PC-3 (cell line): ENCODE results near the gene ADGRF5. TPM values are rescaled to one million over a fixed set of nuclear protein-coding genes. Genes with fewer than 3 reads are reported as not detected.

Experiments
- ATAC-seq: fragments of 200-7000 bp; cut with Tn5 transposase; 2 replicates; pipeline ENCODE4 v1.9.1; 2020; ENCODE audit warnings: mild to moderate bottlenecking, moderate library complexity
- BruUV-seq: library from RNA; stranded (reverse); fragments of 400-500 nt; replicated peaks from 2 replicates; lab custom pipeline; 2021; lab: Mats Ljungman, UMichigan
- CTCF ChIA-PET: fragments of 300-600 bp; sonication (Branson Sonifier 250); formaldehyde crosslinking; loops from one replicate; lab custom pipeline; 2022; ENCODE audit warnings: antibody characterized with exemption; lab: Charles Lee
- POLR2A ChIA-PET: fragments of 300-600 bp; sonication (Branson Sonifier 250); formaldehyde crosslinking; loops from one replicate; lab custom pipeline; 2022; ENCODE audit warnings: antibody characterized with exemption; ENCODE audit not compliant: unreplicated experiment; lab: Charles Lee
- DNase-seq: peaks from one replicate; pipeline ENCODE4 v3.0.0-alpha.2; 2015
- H2AFZ ChIP-seq: fragments of 300-600 bp; sonication (generic); 2 replicates; pipeline ENCODE4 v1.6.0; 2016; ENCODE audit warnings: antibody characterized with exemption, low read length
- H3F3A ChIP-seq: fragments of 300-600 bp; sonication (generic); one replicate; pipeline ENCODE4 v1.6.0; 2017; ENCODE audit warnings: antibody characterized with exemption, low read length, control low read depth, mild to moderate bottlenecking; ENCODE audit not compliant: unreplicated experiment
- H3K27ac ChIP-seq: fragments of 300-600 bp; sonication (generic); 2 replicates; pipeline ENCODE4 v1.5.1; 2016; ENCODE audit warnings: mild to moderate bottlenecking, low read length
- H3K27me3 ChIP-seq: fragments of 300-600 bp; sonication (generic); 2 replicates; pipeline ENCODE4 v1.6.1; 2016; ENCODE audit warnings: low read length, mixed read lengths
- H3K36me3 ChIP-seq: fragments of 300-600 bp; sonication (generic); 2 replicates; pipeline ENCODE4 v1.6.1; 2016; ENCODE audit warnings: low read depth, mixed run types, low read length, mixed read lengths
- H3K4me1 ChIP-seq: fragments of 300-600 bp; sonication (generic); 2 replicates; pipeline ENCODE4 v1.5.1; 2016; ENCODE audit warnings: low read length; ENCODE audit not compliant: insufficient read depth
- H3K4me2 ChIP-seq: fragments of 300-600 bp; sonication (generic); 2 replicates; pipeline ENCODE4 v1.6.0; 2016; ENCODE audit warnings: low read length
- H3K4me3 ChIP-seq: fragments of 300-600 bp; sonication (generic); 2 replicates; pipeline ENCODE4 v1.5.1; 2016; ENCODE audit warnings: mild to moderate bottlenecking, low read length, mixed read lengths
- H3K79me2 ChIP-seq: fragments of 300-600 bp; sonication (generic); 2 replicates; pipeline ENCODE4 v1.6.1; 2017; ENCODE audit warnings: low read length, mixed read lengths
- H3K9ac ChIP-seq: fragments of 300-600 bp; sonication (generic); 2 replicates; pipeline ENCODE4 v1.6.0; 2016; ENCODE audit warnings: mild to moderate bottlenecking, low read length
- H3K9me2 ChIP-seq: fragments of 300-600 bp; sonication (generic); replicated peaks from 2 replicates; pipeline ENCODE4 v1.6.1; 2016; ENCODE audit warnings: mixed run types, low read length, mixed read lengths
- H3K9me3 ChIP-seq: fragments of 300-600 bp; sonication (generic); 2 replicates; pipeline ENCODE4 v1.6.1; 2016; ENCODE audit warnings: low read length, mixed read lengths
- H4K20me1 ChIP-seq: fragments of 300-600 bp; sonication (generic); 2 replicates; pipeline ENCODE4 v1.6.1; 2016; ENCODE audit warnings: low read length, mixed read lengths
- CTCF ChIP-seq: fragments of 300-600 bp; sonication (generic); conservative IDR thresholded peaks from 2 replicates; pipeline ENCODE4 v1.5.1; 2017; ENCODE audit warnings: antibody characterized with exemption, low read depth, mild to moderate bottlenecking, low read length
- EZH2 ChIP-seq: fragments of 300-600 bp; sonication (generic); IDR thresholded peaks from one replicate; pipeline ENCODE4 v1.6.1; 2017; ENCODE audit warnings: antibody characterized with exemption, mild to moderate bottlenecking, low read length; ENCODE audit not compliant: unreplicated experiment
- EZH2phosphoT487 ChIP-seq: fragments of 300-600 bp; sonication (generic); IDR thresholded peaks from 2 replicates; pipeline ENCODE4 v1.6.1; 2018; ENCODE audit warnings: mild to moderate bottlenecking, antibody characterized with exemption, low read length, borderline replicate concordance
- intact Hi-C: fragments of 100-400 bp; cut with micrococcal nuclease; formaldehyde crosslinking; loops from 2 replicates; pipeline ENCODE4 v1.9.0; 2023
- total RNA-seq: library from RNA; depleted of rRNA; stranded (reverse); fragments of >200 nt; gene quantifications from 2 replicates; pipeline ENCODE4 v1.2.3, GENCODE V29; 2014

ADGRF5 gene
- total RNA-seq, 1 experiment from 2014 or later = 1.6 TPM

DNA sequence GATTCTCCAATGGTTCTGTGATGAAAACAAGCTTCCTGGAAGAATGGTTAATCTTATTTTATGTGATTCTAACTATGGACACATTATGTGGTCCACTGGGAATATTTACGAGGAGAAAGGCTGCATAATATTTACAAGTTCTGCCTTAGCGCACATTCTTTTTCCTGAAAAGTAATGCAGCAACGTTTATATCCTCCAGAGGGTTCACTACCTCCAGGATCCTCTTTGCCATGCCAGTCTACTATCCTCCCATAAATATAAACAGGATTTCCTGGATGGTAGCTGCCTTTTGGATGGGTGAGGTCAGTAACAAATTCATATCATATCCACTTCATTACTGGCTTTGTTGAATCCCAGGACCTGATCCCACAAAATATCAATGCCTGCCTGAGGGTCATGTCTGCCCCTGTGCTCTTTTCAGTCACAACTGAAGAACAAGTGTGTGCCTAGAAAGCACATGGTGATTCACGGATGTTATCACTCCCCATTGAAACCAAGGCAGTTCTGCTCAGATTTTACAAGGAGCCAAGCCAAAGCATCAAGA, 30.4 kb downstream of the ADGRF5 start:
- no peak overlapping the region for H3K4me3 ChIP-seq
- no peak overlapping the region for H2AFZ ChIP-seq
- ChIA-PET CTCF (interaction anchor here (0.6 kb wide), 1 partner anchor 23 kb away, joined by 3 read pairs; no protein-coding TSS in a partner anchor), POLR2A (no interaction called here)
- H3K4me2 ChIP-seq = no peak overlapping the region
- no peaks in the 10 kb centered on the region for H3K36me3 ChIP-seq
- H4K20me1 ChIP-seq = no peaks in the 10 kb centered on the region
- intact Hi-C loops = loop anchor here (1.0 to 5.0 kb wide), 3 partner anchors 36 to 99 kb away; no protein-coding TSS in a partner anchor
- peaks cover 40% of the 10 kb centered on the region for H3K4me1 ChIP-seq
- no peaks in the 10 kb centered on the region for H3K79me2 ChIP-seq
- BruUV-seq = no TSS peak
- no peak; the same call in 1 of the 2 replicates for TF ChIP-seq CTCF
- DNase-seq (peak; percentile 37), ATAC-seq (peak; percentile 12)
- H3K27ac ChIP-seq = no peak overlapping the region
- H3F3A ChIP-seq = peaks cover 3% of the 10 kb centered on the region
- no peak overlapping the region for H3K9ac ChIP-seq
- H3K27me3 ChIP-seq = no peaks in the 10 kb centered on the region
- H3K9me3 ChIP-seq = no peaks in the 10 kb centered on the region
- H3K9me2 ChIP-seq = no peaks in the 10 kb centered on the region

DNA sequence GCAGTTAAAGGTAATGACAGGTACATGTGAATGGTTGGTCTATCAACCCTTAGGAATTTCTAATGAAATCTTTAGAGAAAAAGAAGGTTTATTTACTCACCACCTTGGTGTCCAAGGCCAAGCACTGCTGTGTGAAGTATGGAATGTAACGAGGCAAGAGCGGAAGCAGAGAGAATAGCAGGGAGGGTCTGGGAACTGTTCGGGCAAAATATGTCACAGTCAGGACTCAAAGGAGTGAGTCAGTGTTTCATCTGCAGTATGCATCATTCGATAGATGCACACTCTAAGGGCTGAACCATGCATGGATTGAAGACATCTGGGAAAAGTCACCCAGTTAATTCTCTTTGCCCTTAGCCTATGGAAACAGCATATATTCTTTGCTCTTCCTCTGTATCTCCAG, 33.2 kb downstream of the ADGRF5 start:
- Histone ChIP-seq H3K79me2 (no peaks in the 10 kb centered on the region), H3K9me2 (no peaks in the 10 kb centered on the region), H4K20me1 (no peaks in the 10 kb centered on the region), H3F3A (peaks cover 3% of the 10 kb centered on the region), H3K36me3 (no peaks in the 10 kb centered on the region), H3K9ac (peak overlapping the region; percentile 77), H3K4me3 (peak overlapping the region; percentile 37; the same call in 1 of the 2 replicates), H3K27ac (peak overlapping the region; percentile 96), H3K4me2 (peak overlapping the region; percentile 77), H3K9me3 (no peaks in the 10 kb centered on the region), H2AFZ (no peak overlapping the region), H3K4me1 (peaks cover 35% of the 10 kb centered on the region), H3K27me3 (no peaks in the 10 kb centered on the region)
- ATAC-seq (peak; percentile 81), DNase-seq (peak; percentile 91)
- CTCF ChIA-PET = no interaction called here
- intact Hi-C loops = loop anchor here (1.0 kb wide), 1 partner anchor 95 kb away; no protein-coding TSS in a partner anchor
- POLR2A ChIA-PET = interaction anchor here (0.5 kb wide), 2 partner anchors 434 to 782 kb away, joined by 3 to 4 read pairs; no protein-coding TSS in a partner anchor
- BruUV-seq = no TSS peak
- no peak for TF ChIP-seq CTCF
- TF ChIP-seq EZH2phosphoT487 = no peak
- TF ChIP-seq EZH2 = no peak

GRCh38 chr6:46888031-46888430, 33.7 kb downstream of the ADGRF5 start:
- H4K20me1 ChIP-seq = no peaks in the 10 kb centered on the region
- H3K27ac ChIP-seq = peak overlapping the region; percentile 96
- H3F3A ChIP-seq = peaks cover 3% of the 10 kb centered on the region
- TF ChIP-seq EZH2 (no peak), CTCF (no peak), EZH2phosphoT487 (no peak)
- H3K4me1 ChIP-seq = peaks cover 30% of the 10 kb centered on the region
- DNase-seq (peak; percentile 90), ATAC-seq (peak; percentile 87)
- no peaks in the 10 kb centered on the region for H3K79me2 ChIP-seq
- POLR2A ChIA-PET = interaction anchor here (0.5 kb wide), 3 partner anchors 434 to 1890 kb away, joined by 3 to 4 read pairs (median 3); no protein-coding TSS in a partner anchor
- peak overlapping the region; percentile 37; the same call in 1 of the 2 replicates for H3K4me3 ChIP-seq
- intact Hi-C loops = loop anchor here (1.0 kb wide), 1 partner anchor 95 kb away; no protein-coding TSS in a partner anchor
- BruUV-seq = TSS peak; percentile 85
- H3K36me3 ChIP-seq = no peaks in the 10 kb centered on the region
- peak overlapping the region; percentile 77 for H3K4me2 ChIP-seq
- H3K27me3 ChIP-seq = no peaks in the 10 kb centered on the region
- H3K9ac ChIP-seq = peak overlapping the region; percentile 77
- H2AFZ ChIP-seq = no peak overlapping the region
- H3K9me3 ChIP-seq = no peaks in the 10 kb centered on the region
- no peaks in the 10 kb centered on the region for H3K9me2 ChIP-seq
- CTCF ChIA-PET = no interaction called here
